ENCODE data around the gene CNTD1. TPM values are rescaled to one million over a fixed set of nuclear protein-coding genes. Genes with fewer than 3 reads are reported as not detected.

The CNTD1 gene
- total and polyA plus RNA-seq, 2 experiments from 2014 or later, result 1.1 TPM; not detected in 1

DNA sequence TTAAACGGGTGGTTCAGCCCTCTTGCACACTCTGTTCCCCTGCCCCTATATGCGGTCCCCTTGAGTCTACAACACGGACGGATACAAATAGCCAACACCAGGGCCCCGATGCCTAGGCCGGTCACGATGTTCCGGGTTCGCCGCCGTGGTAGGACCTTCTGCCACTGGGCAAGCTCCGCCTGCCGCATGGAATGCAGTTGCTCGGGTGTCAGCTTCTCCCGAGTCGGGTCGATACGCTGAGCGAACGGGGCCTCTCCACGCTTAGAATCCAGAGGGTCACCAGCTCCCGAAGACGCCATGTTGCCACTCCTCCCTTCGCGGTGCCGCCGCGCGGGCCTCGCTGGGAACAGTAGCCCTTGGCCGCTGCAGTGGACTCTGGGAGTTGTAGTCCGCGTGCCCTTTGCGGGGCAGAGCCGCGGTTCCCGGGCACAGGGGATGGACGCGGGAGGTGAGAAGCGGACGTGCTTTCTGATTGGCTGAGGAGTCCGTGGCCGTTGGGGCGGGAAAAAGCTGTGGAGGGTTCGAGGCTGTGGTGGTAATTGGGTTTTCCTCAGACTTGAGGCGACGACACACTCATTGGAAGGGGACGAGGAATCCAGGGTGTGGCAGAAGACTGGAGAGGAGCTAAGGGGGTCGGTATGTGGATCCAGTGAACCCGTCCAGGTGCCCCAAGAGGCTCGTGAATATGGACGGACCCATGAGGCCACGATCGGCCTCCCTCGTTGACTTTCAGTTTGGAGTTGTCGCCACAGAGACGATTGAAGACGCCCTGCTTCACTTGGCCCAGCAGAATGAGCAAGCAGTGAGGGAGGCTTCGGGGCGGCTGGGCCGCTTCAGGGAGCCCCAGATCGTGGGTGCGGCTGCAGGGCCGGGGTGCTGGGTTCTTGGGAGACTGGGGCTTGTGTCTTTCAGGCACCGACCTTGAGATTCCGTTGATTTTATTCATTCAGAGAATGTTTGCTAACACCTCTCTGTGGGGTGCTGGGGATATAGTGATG, at the start of gene CNTD1, which contains the start of gene COA3 (continued):
- TF ChIP-seq NANOG (IDR thresholded peaks at IDR 0.05; ENCODE audit: borderline replicate concordance), result no peak

- Histone ChIP-seq H3K27ac (ENCODE audit: low read depth) (no peak overlapping the region), H3K4me3 (no peak overlapping the region), H4K20me1 (replicated peaks; ENCODE audit: insufficient read depth) (no peaks in the 10 kb centered on the region), H3K36me3 (ENCODE audit: insufficient read depth) (no peaks in the 10 kb centered on the region), H3F3A (replicated peaks; ENCODE audit: low read depth) (0 out of 2 replicates have a peak, but pooled peaks cover 9% of the 10 kb centered on the region), H3K9me2 (ENCODE audit: insufficient read depth) (peaks cover 5% of the 10 kb centered on the region; the same call in 1 of the 2 replicates), H3K79me2 (replicated peaks; ENCODE audit: insufficient read depth) (no peaks in the 10 kb centered on the region), H3K4me1 (ENCODE audit: insufficient read depth) (peaks cover 28% of the 10 kb centered on the region), H2AFZ (peak overlapping the region; percentile 85), H3K4me2 (peak overlapping the region; percentile 61; the same call in 1 of the 2 replicates), H3K27me3 (ENCODE audit: insufficient read depth) (peaks cover 18% of the 10 kb centered on the region)
- Mint-ChIP-seq H3K27me3 (ENCODE audit: insufficient read depth, low read depth, poor library complexity) (peaks cover 17% of the 10 kb centered on the region), H3K4me1 (peaks cover 22% of the 10 kb centered on the region), H3K36me3 (ENCODE audit: low read depth) (peaks cover 5% of the 10 kb centered on the region; the same call in 2 of the 3 replicates), H3K9me3 (peaks cover 11% of the 10 kb centered on the region), H3K27ac (no peak overlapping the region), H3K4me3 (no peak overlapping the region; the same call in 2 of the 3 replicates)
- TF ChIP-seq, protein P1, sequence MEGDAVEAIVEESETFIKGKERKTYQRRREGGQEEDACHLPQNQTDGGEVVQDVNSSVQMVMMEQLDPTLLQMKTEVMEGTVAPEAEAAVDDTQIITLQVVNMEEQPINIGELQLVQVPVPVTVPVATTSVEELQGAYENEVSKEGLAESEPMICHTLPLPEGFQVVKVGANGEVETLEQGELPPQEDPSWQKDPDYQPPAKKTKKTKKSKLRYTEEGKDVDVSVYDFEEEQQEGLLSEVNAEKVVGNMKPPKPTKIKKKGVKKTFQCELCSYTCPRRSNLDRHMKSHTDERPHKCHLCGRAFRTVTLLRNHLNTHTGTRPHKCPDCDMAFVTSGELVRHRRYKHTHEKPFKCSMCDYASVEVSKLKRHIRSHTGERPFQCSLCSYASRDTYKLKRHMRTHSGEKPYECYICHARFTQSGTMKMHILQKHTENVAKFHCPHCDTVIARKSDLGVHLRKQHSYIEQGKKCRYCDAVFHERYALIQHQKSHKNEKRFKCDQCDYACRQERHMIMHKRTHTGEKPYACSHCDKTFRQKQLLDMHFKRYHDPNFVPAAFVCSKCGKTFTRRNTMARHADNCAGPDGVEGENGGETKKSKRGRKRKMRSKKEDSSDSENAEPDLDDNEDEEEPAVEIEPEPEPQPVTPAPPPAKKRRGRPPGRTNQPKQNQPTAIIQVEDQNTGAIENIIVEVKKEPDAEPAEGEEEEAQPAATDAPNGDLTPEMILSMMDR (conservative IDR thresholded peaks at IDR 0.05; ENCODE audit: low read depth in 2 of 2), result no peak
- no peak for TF ChIP-seq ZNF331 (CRISPR knock-in tag; IDR thresholded peaks at IDR 0.05; ENCODE audit: low read depth)
- no peak for TF ChIP-seq POLR2AphosphoS5 (IDR thresholded peaks at IDR 0.05; ENCODE audit: low read depth)
- TF ChIP-seq NANOG (IDR thresholded peaks at IDR 0.05; ENCODE audit: borderline replicate concordance), result no peak
- no peak for TF ChIP-seq STAT1 (IDR thresholded peaks at IDR 0.05; ENCODE audit: unreplicated experiment)
- TF ChIP-seq REST (IDR thresholded peaks at IDR 0.05; ENCODE audit: unreplicated experiment), result no peak
- no peak for TF ChIP-seq EZH2 (IDR thresholded peaks at IDR 0.05; ENCODE audit: low read depth, unreplicated experiment)
- TF ChIP-seq ETS1 (IDR thresholded peaks at IDR 0.05), result no peak
- no peak for TF ChIP-seq JUNB (IDR thresholded peaks at IDR 0.05; ENCODE audit: unreplicated experiment)
- ATAC-seq, result no peak
- no peak for DNase-seq (ENCODE audit: low spot score)
Measured at GRCh38 chr17:42748908-42749798, 49.5 kb upstream of the CNTD1 start.
